CD14-positive monocyte (primary cell): ENCODE data around the gene CCL8. TPM values are rescaled to one million over a fixed set of nuclear protein-coding genes. Genes with fewer than 3 reads are reported as not detected.

ENCODE experiments used
- DNase-seq, 3 donors: peaks; one replicate each; pipeline ENCODE4 v3.0.0-alpha.2; 2011 to 2022
- H2AFZ ChIP-seq: 2 replicates; pipeline ENCODE4 v1.6.0; 2012; ENCODE audit warnings: mild to moderate bottlenecking, low read depth, low read length, inconsistent platforms; ENCODE audit not compliant: insufficient read depth, poor library complexity, severe bottlenecking
- H3K27ac ChIP-seq, 2 donors: 1 replicate in 1 of 2; 2 replicates in 1 of 2; pipeline ENCODE4 v1.5.1; 2012 to 2013; ENCODE audit warnings: low read length in 2 of 2, control low read depth in 1 of 2, inconsistent platforms in 1 of 2, low read depth in 1 of 2, mild to moderate bottlenecking in 1 of 2
- H3K27me3 ChIP-seq, 2 donors: one replicate each; pipeline versions ENCODE4 v1.6.0 to v1.6.1; 2011 to 2013; ENCODE audit warnings: low read length in 2 of 2; ENCODE audit not compliant: control insufficient read depth in 2 of 2, insufficient read depth in 2 of 2
- H3K36me3 ChIP-seq, 2 donors: replicated peaks in 1 of 2; 1 replicate in 1 of 2; 2 replicates in 1 of 2; pipeline versions ENCODE4 v1.5.1 to v1.6.1; 2012 to 2013; ENCODE audit warnings: low read length in 2 of 2, control low read depth in 1 of 2, inconsistent platforms in 1 of 2, mild to moderate bottlenecking in 1 of 2; ENCODE audit not compliant: insufficient read depth in 2 of 2, control insufficient read depth in 1 of 2
- H3K4me1 ChIP-seq, 2 donors: 1 replicate in 1 of 2; 2 replicates in 1 of 2; pipeline versions ENCODE4 v1.5.1 to v1.6.1; 2012 to 2013; ENCODE audit warnings: low read length in 2 of 2, control low read depth in 1 of 2, inconsistent platforms in 1 of 2, mild to moderate bottlenecking in 1 of 2, moderate library complexity in 1 of 2; ENCODE audit not compliant: insufficient read depth in 2 of 2, control insufficient read depth in 1 of 2
- H3K4me2 ChIP-seq: replicated peaks from 2 replicates; pipeline ENCODE3; 2012; ENCODE audit warnings: low read length, moderate library complexity, mild to moderate bottlenecking; ENCODE audit not compliant: poor library complexity, severe bottlenecking; ENCODE audit errors: extremely low read depth
- H3K4me3 ChIP-seq, 3 experiments: fragments of 200-600 bp in 1 of 3; sonication (generic) in 1 of 3; replicated peaks in 1 of 3; 1 replicate in 2 of 3; 2 replicates in 1 of 3; pipeline ENCODE4 v1.5.1; 2011 to 2013; ENCODE audit warnings: low read length in 3 of 3, mild to moderate bottlenecking in 3 of 3, control low read depth in 2 of 3, low read depth in 2 of 3, inconsistent platforms in 1 of 3, moderate library complexity in 1 of 3
- H3K79me2 ChIP-seq: 2 replicates; pipeline ENCODE4 v1.6.0; 2012; ENCODE audit warnings: mild to moderate bottlenecking, control low read depth, inconsistent platforms, low read length, moderate library complexity; ENCODE audit not compliant: insufficient read depth
- H3K9ac ChIP-seq: 2 replicates; pipeline ENCODE4 v1.6.0; 2017; ENCODE audit warnings: low read length, mild to moderate bottlenecking; ENCODE audit not compliant: insufficient read depth, poor library complexity, severe bottlenecking
- H3K9me3 ChIP-seq, 2 donors: replicated peaks in 1 of 2; 1 replicate in 1 of 2; 2 replicates in 1 of 2; pipeline versions ENCODE4 v1.5.1 to v1.6.1; 2012 to 2013; ENCODE audit warnings: low read length in 2 of 2, control low read depth in 1 of 2; ENCODE audit not compliant: control insufficient read depth in 1 of 2, insufficient read depth in 1 of 2
- H4K20me1 ChIP-seq: 2 replicates; pipeline ENCODE4 v1.6.0; 2012; ENCODE audit warnings: mild to moderate bottlenecking, low read length, control low read depth, moderate library complexity; ENCODE audit not compliant: insufficient read depth
- H3K27ac Mint-ChIP-seq, 7 donors: one replicate each; pipeline ENCODE4 v1.8.0; 2020; ENCODE audit warnings: mild to moderate bottlenecking in 7 of 7, mixed read lengths in 7 of 7, moderate library complexity in 6 of 7, inconsistent platforms in 2 of 7
- H3K27me3 Mint-ChIP-seq, 3 donors: one replicate each; pipeline ENCODE4 v1.8.0; 2021 to 2022; ENCODE audit warnings: low read depth in 3 of 3, mild to moderate bottlenecking in 3 of 3, mixed read lengths in 3 of 3, moderate library complexity in 3 of 3, inconsistent platforms in 1 of 3
- H3K36me3 Mint-ChIP-seq, 2 donors: one replicate each; pipeline ENCODE4 v1.8.0; 2020; ENCODE audit warnings: mixed read lengths in 2 of 2, inconsistent platforms in 1 of 2, mild to moderate bottlenecking in 1 of 2
- H3K4me1 Mint-ChIP-seq: one replicate; pipeline ENCODE4 v1.8.0; 2020; ENCODE audit warnings: mild to moderate bottlenecking, mixed read lengths
- H3K4me3 Mint-ChIP-seq, 2 donors: one replicate each; pipeline ENCODE4 v1.8.0; 2020; ENCODE audit warnings: mild to moderate bottlenecking in 2 of 2, mixed read lengths in 2 of 2, moderate library complexity in 1 of 2
- H3K9me3 Mint-ChIP-seq, 7 donors: one replicate each; pipeline ENCODE4 v1.8.0; 2020 to 2022; ENCODE audit warnings: mixed read lengths in 7 of 7, mild to moderate bottlenecking in 6 of 7, moderate library complexity in 6 of 7, inconsistent platforms in 2 of 7
- WGBS: methylation state at CpG from one replicate; pipeline ENCODE4 v1.1.5; 2013; ENCODE audit warnings: missing lambda C conversion rate; ENCODE audit not compliant: insufficient coverage; 5-methylcytosine and 5-hydroxymethylcytosine counted together
- intact Hi-C, 2 donors: fragments of 100-400 bp; cut with micrococcal nuclease; formaldehyde crosslinking; loops; one replicate each; pipeline versions ENCODE4 v1.15.0 to v1.15.1; 2023
- polyA minus RNA-seq: library from RNA; depleted of rRNA, polyadenylated mRNA; stranded (reverse); fragments of >200 nt; gene quantifications from 2 replicates; pipeline ENCODE4 v1.2.3, GENCODE V29; 2012
- polyA plus RNA-seq, 3 donors: library from polyadenylated mRNA; depleted of rRNA in 1 of 3; unstranded in 2 of 3; stranded (reverse) in 1 of 3; fragments of 300-500 nt in 2 of 3; fragments of >200 nt in 1 of 3; fragmentation: Illumina TruSeq in 2 of 3; gene quantifications; 1 replicate in 2 of 3; 2 replicates in 1 of 3; pipeline ENCODE4 v1.2.3, GENCODE V29; 2012 to 2021
- total RNA-seq, 12 experiments: library from RNA in 1 of 12; stranded (reverse) in 1 of 12; fragments of 120-200 nt in 1 of 12; gene quantifications; one replicate each; pipeline ENCODE4 v1.2.4 and lab custom pipeline; 2013 to 2026; ENCODE audit warnings: mixed read lengths in 6 of 12, inconsistent platforms in 1 of 12
- TF ChIP-seq, protein P1 (sequence below): fragments of 200-600 bp; IDR thresholded peaks from one replicate; pipeline ENCODE4 v1.8.0; 2022; ENCODE audit warnings: antibody characterized with exemption, mild to moderate bottlenecking

The CCL8 gene
- total RNA-seq (2013): 1.2 TPM
- polyA plus RNA-seq (1 to 10 TPM in 1 of 3 donors, under 1 TPM in 2; 0.17 to 1.3 (median 0.98) TPM), polyA minus RNA-seq (0.42 and 0.80 TPM in 2 replicates), total RNA-seq (lab: John Stamatoyannopoulos, UW) (0.21 to 7.2 (median 0.35) reads per million in 11 experiments)

DNA sequence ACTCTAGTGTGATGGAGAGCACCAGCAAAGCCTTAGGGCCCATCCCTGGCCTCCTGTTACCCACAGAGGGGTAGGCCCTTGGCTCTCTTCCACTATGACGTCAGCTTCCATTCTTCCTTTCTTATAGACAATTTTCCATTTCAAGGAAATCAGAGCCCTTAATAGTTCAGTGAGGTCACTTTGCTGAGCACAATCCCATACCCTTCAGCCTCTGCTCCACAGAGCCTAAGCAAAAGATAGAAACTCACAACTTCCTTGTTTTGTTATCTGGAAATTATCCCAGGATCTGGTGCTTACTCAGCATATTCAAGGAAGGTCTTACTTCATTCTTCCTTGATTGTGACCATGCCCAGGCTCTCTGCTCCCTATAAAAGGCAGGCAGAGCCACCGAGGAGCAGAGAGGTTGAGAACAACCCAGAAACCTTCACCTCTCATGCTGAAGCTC, at the start of gene CCL8:
Gene CCL8, plus strand, starts transcription at position 397 of the 445 bp plus-strand sequence. CDS start 67 bp downstream, outside the sequence.
- H3K4me3 ChIP-seq: no peak within 1 kb of the TSS
- H2AFZ ChIP-seq: no peak within 1 kb of the TSS
- peak within 1 kb of the TSS in 1 of 2 donors; percentile 16 for H3K27ac ChIP-seq
- H4K20me1 ChIP-seq: no peaks in the 10 kb centered on the region
- WGBS: 16% methylated on average over 2 of the region's 2 CpGs
- Mint-ChIP-seq H3K4me1 (peaks cover 35% of the 10 kb centered on the region), H3K36me3 (peaks cover 0 to 3% of the 10 kb centered on the region in 2 donors), H3K27me3 (peaks cover 0 to 1% (median 0%) of the 10 kb centered on the region in 3 donors), H3K9me3 (peaks cover 0 to 6% (median 3%) of the 10 kb centered on the region in 7 donors), H3K27ac (peak within 1 kb of the TSS in 6 of 7 donors; percentile 3 to 51 (median 28)), H3K4me3 (no peak within 1 kb of the TSS)
- H3K27me3 ChIP-seq: no peaks in the 10 kb centered on the region
- H3K4me2 ChIP-seq: no peak within 1 kb of the TSS
- TF ChIP-seq, protein P1, sequence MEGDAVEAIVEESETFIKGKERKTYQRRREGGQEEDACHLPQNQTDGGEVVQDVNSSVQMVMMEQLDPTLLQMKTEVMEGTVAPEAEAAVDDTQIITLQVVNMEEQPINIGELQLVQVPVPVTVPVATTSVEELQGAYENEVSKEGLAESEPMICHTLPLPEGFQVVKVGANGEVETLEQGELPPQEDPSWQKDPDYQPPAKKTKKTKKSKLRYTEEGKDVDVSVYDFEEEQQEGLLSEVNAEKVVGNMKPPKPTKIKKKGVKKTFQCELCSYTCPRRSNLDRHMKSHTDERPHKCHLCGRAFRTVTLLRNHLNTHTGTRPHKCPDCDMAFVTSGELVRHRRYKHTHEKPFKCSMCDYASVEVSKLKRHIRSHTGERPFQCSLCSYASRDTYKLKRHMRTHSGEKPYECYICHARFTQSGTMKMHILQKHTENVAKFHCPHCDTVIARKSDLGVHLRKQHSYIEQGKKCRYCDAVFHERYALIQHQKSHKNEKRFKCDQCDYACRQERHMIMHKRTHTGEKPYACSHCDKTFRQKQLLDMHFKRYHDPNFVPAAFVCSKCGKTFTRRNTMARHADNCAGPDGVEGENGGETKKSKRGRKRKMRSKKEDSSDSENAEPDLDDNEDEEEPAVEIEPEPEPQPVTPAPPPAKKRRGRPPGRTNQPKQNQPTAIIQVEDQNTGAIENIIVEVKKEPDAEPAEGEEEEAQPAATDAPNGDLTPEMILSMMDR: no peak
- no peaks in the 10 kb centered on the region for H3K79me2 ChIP-seq
- peak in 2 of 3 donors; percentile 16 to 47 for DNase-seq
- intact Hi-C loops: loop anchor here in 1 of 2 donors (10.0 kb wide), 1 partner anchor 64 kb away; the partner anchor contains the start of gene CCL2
- H3K9ac ChIP-seq: no peak within 1 kb of the TSS
- no peaks in the 10 kb centered on the region for H3K9me3 ChIP-seq
- no peaks in the 10 kb centered on the region for H3K36me3 ChIP-seq
- H3K4me1 ChIP-seq: peaks cover 30 to 32% of the 10 kb centered on the region in 2 donors

DNA sequence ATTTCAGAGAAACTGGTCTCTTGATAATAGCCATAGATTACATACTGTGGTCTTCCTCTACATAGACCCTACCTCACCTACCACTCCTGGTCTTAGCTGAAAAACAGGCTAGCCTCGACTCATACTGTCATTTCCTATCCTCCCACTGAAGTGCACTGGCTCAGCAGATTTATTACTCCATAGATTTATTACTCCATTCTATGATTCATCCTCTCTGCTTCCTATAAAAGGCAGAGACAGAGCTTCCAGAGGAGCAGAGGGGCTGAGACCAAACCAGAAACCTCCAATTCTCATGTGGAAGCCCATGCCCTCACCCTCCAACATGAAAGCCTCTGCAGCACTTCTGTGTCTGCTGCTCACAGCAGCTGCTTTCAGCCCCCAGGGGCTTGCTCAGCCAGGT, 49.3 kb upstream of the CCL8 start, which contains the start of gene CCL7:
Gene CCL7, plus strand, starts transcription at position 253 of the 400 bp plus-strand sequence. Its CDS starts 70 bp downstream, at position 323.
- H3K9me3 ChIP-seq: no peaks in the 10 kb centered on the region
- Mint-ChIP-seq H3K4me3 (peak within 1 kb of the TSS in 1 of 2 donors; percentile 37), H3K27me3 (peaks cover 12 to 14% (median 12%) of the 10 kb centered on the region in 3 donors), H3K9me3 (peaks cover 0 to 2% (median 0%) of the 10 kb centered on the region in 7 donors), H3K36me3 (no peaks in the 10 kb centered on the region), H3K27ac (peak within 1 kb of the TSS in 2 of 7 donors; percentile 27 to 58), H3K4me1 (peaks cover 26% of the 10 kb centered on the region)
- H3K4me2 ChIP-seq: no peak within 1 kb of the TSS
- intact Hi-C loops: no loop called here
- TF ChIP-seq, protein P1: no peak
- H3K27ac ChIP-seq: no peak within 1 kb of the TSS
- H4K20me1 ChIP-seq: no peaks in the 10 kb centered on the region
- no peak within 1 kb of the TSS for H3K9ac ChIP-seq
- no peaks in the 10 kb centered on the region for H3K79me2 ChIP-seq
- peaks cover 15 to 21% of the 10 kb centered on the region in 2 donors for H3K4me1 ChIP-seq
- H2AFZ ChIP-seq: no peak within 1 kb of the TSS
- 0% methylated on average over 1 of the region's 1 CpG for WGBS
- H3K36me3 ChIP-seq: no peaks in the 10 kb centered on the region
- peak in 2 of 3 donors; percentile 63 to 70 for DNase-seq
- peaks cover 0 to 6% of the 10 kb centered on the region in 2 donors for H3K27me3 ChIP-seq
- no peak within 1 kb of the TSS for H3K4me3 ChIP-seq
